Measurements from ENCODE around the gene PGC.

PGC gene

GRCh38 chr6:41790045-41790444, 42.8 kb upstream of the PGC start:
- no peak overlapping the region for H2AFZ ChIP-seq (ENCODE audit: low read depth)
- H3K4me2 ChIP-seq = no peak overlapping the region
- peaks cover 21% of the 10 kb centered on the region for H3K79me2 ChIP-seq (ENCODE audit: insufficient read depth, low read depth)
- no peaks in the 10 kb centered on the region for H3K36me3 ChIP-seq (ENCODE audit: insufficient read depth)
- H3K4me3 ChIP-seq (IDR thresholded peaks at IDR 0.05; ENCODE audit: insufficient read depth, low read depth, low read length) = no peak overlapping the region
- peaks cover 4% of the 10 kb centered on the region; the same call in 1 of the 2 replicates for H3K27me3 ChIP-seq (ENCODE audit: insufficient read depth, low read depth)
- H3K4me1 ChIP-seq (ENCODE audit: low read depth, poor library complexity, severe bottlenecking) = peaks cover 14% of the 10 kb centered on the region
- no peaks in the 10 kb centered on the region for H4K20me1 ChIP-seq (ENCODE audit: insufficient read depth)
- TF ChIP-seq CTCF (conservative IDR thresholded peaks at IDR 0.05; ENCODE audit: low read depth, low read length) = no peak
- no peak overlapping the region for H3K27ac ChIP-seq
- no peak overlapping the region for H3K9ac ChIP-seq

- peaks cover 14% of the 10 kb centered on the region for H3K4me1 ChIP-seq (ENCODE audit: low read depth, poor library complexity, severe bottlenecking)
- no peak for TF ChIP-seq CTCF (conservative IDR thresholded peaks at IDR 0.05; ENCODE audit: low read depth, low read length)
- no peak overlapping the region for H3K27ac ChIP-seq
- H3K79me2 ChIP-seq (ENCODE audit: insufficient read depth, low read depth) = peaks cover 21% of the 10 kb centered on the region
- no peaks in the 10 kb centered on the region for H4K20me1 ChIP-seq (ENCODE audit: insufficient read depth)
- no peak overlapping the region for H2AFZ ChIP-seq (ENCODE audit: low read depth)
- H3K9ac ChIP-seq = no peak overlapping the region
- no peak overlapping the region for H3K4me2 ChIP-seq
- H3K36me3 ChIP-seq (ENCODE audit: insufficient read depth) = no peaks in the 10 kb centered on the region
- H3K4me3 ChIP-seq (IDR thresholded peaks at IDR 0.05; ENCODE audit: insufficient read depth, low read depth, low read length) = no peak overlapping the region
- peaks cover 9% of the 10 kb centered on the region; the same call in 1 of the 2 replicates for H3K27me3 ChIP-seq (ENCODE audit: insufficient read depth, low read depth)
Measured at GRCh38 chr6:41789390-41789724, 42.2 kb upstream of the PGC start.

GRCh38 chr6:41787219-41787917, 40.2 kb upstream of the PGC start, which contains the start of gene TOMM6:
TOMM6 (plus strand) TSS chr6:41787694; CDS start chr6:41787698, 4 bp downstream.
- peak; percentile 85 for TF ChIP-seq CTCF (conservative IDR thresholded peaks at IDR 0.05; ENCODE audit: low read depth, low read length)
- Histone ChIP-seq H3K27ac (peak within 1 kb of the TSS; percentile 88), H2AFZ (ENCODE audit: low read depth) (peak within 1 kb of the TSS; percentile 89), H4K20me1 (ENCODE audit: insufficient read depth) (no peaks in the 10 kb centered on the region), H3K4me3 (IDR thresholded peaks at IDR 0.05; ENCODE audit: insufficient read depth, low read depth, low read length) (no peak within 1 kb of the TSS), H3K9ac (peak within 1 kb of the TSS; percentile 93), H3K4me2 (peak within 1 kb of the TSS; percentile 89), H3K36me3 (ENCODE audit: insufficient read depth) (no peaks in the 10 kb centered on the region), H3K4me1 (ENCODE audit: low read depth, poor library complexity, severe bottlenecking) (peaks cover 14% of the 10 kb centered on the region), H3K79me2 (ENCODE audit: insufficient read depth, low read depth) (peaks cover 21% of the 10 kb centered on the region), H3K27me3 (ENCODE audit: insufficient read depth, low read depth) (peaks cover 21% of the 10 kb centered on the region)

GRCh38 chr6:41786451-41787218, 39.4 kb upstream of the PGC start:
- peak; percentile 36; the same call in 1 of the 2 replicates for TF ChIP-seq CTCF (conservative IDR thresholded peaks at IDR 0.05; ENCODE audit: low read depth, low read length)
- peaks cover 21% of the 10 kb centered on the region for H3K79me2 ChIP-seq (ENCODE audit: insufficient read depth, low read depth)
- H3K27ac ChIP-seq = peak overlapping the region; percentile 88
- peak overlapping the region; percentile 93 for H3K9ac ChIP-seq
- no peak overlapping the region for H3K4me3 ChIP-seq (IDR thresholded peaks at IDR 0.05; ENCODE audit: insufficient read depth, low read depth, low read length)
- H3K4me2 ChIP-seq = peak overlapping the region; percentile 89
- H3K4me1 ChIP-seq (ENCODE audit: low read depth, poor library complexity, severe bottlenecking) = peaks cover 14% of the 10 kb centered on the region
- H3K27me3 ChIP-seq (ENCODE audit: insufficient read depth, low read depth) = peaks cover 23% of the 10 kb centered on the region
- no peaks in the 10 kb centered on the region for H4K20me1 ChIP-seq (ENCODE audit: insufficient read depth)
- H2AFZ ChIP-seq (ENCODE audit: low read depth) = peak overlapping the region; percentile 89
- H3K36me3 ChIP-seq (ENCODE audit: insufficient read depth) = no peaks in the 10 kb centered on the region

Measured in KMS-11 (cell line).